GM12872 (cell line): ENCODE results near the gene GDF15.
A peak's percentile ranks its signal among the peaks of the same experiment; 100 is the strongest.

Source experiments
- CTCF ChIP-seq: IDR thresholded peaks from 3 replicates; pipeline ENCODE4 v1.5.1; 2011; ENCODE audit warnings: low read depth, mild to moderate bottlenecking, low read length, moderate library complexity; ENCODE audit not compliant: insufficient read depth

GDF15 gene

GRCh38 chr19:18393836-18394235 is 7.9 kb downstream of the GDF15 start:
- no peak for TF ChIP-seq CTCF

- no peak for TF ChIP-seq CTCF
Observed at GRCh38 chr19:18396471-18397241, 10.7 kb downstream of the GDF15 start.

- no peak for TF ChIP-seq CTCF
Observed at GRCh38 chr19:18397242-18398202, 11.6 kb downstream of the GDF15 start, which contains the start of gene LRRC25. Gene LRRC25, minus strand, starts transcription at chr19:18397622. Its CDS starts 659 bp downstream, at chr19:18396963.

GRCh38 chr19:18399008-18399407 is 13.1 kb downstream of the GDF15 start:
- no peak for TF ChIP-seq CTCF

GRCh38 chr19:18401580-18402112 is 15.7 kb downstream of the GDF15 start:
- peak; percentile 66 for TF ChIP-seq CTCF

GRCh38 chr19:18406749-18407148 is 20.8 kb downstream of the GDF15 start:
- no peak for TF ChIP-seq CTCF

- TF ChIP-seq CTCF: peak; percentile 79
Observed at GRCh38 chr19:18408053-18408476, 22.1 kb downstream of the GDF15 start.
